Naive thymus-derived CD4-positive, alpha-beta T cell (primary cell): Measurements from ENCODE around the gene ZBP1. TPM values are rescaled to one million over a fixed set of nuclear protein-coding genes. Genes with fewer than 3 reads are reported as not detected.

Source experiments
- ATAC-seq: fragments of 150-1000 bp; cut with Tn5 transposase; 2 replicates; pipeline ENCODE4 v1.10.0; 2021; ENCODE audit warnings: mild to moderate bottlenecking, moderate library complexity
- CTCF ChIA-PET: fragments of 350-600 bp; sonication (Branson Sonifier 250); formaldehyde crosslinking; loops from one replicate; lab custom pipeline; 2021; ENCODE audit warnings: antibody characterized with exemption; lab: Charles Lee
- POLR2A ChIA-PET: fragments of 350-600 bp; sonication (Branson Sonifier 250); formaldehyde crosslinking; loops from one replicate; lab custom pipeline; 2021; ENCODE audit warnings: antibody characterized with exemption, inconsistent platforms; lab: Charles Lee
- DNase-seq, 9 donors: peaks; one replicate each; pipeline versions ENCODE4 v3.0.0 to v3.0.0-alpha.2; 2020 to 2022; ENCODE audit warnings: mixed read lengths in 1 of 9
- H3K27ac ChIP-seq: one replicate; pipeline ENCODE4 v1.7.0; 2013; ENCODE audit warnings: mild to moderate bottlenecking, low read depth, low read length, moderate library complexity
- H3K27me3 ChIP-seq, 2 donors: one replicate each; pipeline ENCODE4 v1.7.0; 2013; ENCODE audit warnings: low read length in 2 of 2, mild to moderate bottlenecking in 2 of 2, moderate library complexity in 2 of 2; ENCODE audit not compliant: control insufficient read depth in 2 of 2, insufficient read depth in 2 of 2
- H3K36me3 ChIP-seq, 3 experiments: 1 replicate in 2 of 3; 2 replicates in 1 of 3; pipeline ENCODE4 v1.7.0; 2013; ENCODE audit warnings: low read length in 3 of 3, mild to moderate bottlenecking in 3 of 3, moderate library complexity in 1 of 3; ENCODE audit not compliant: insufficient read depth in 3 of 3, control insufficient read depth in 2 of 3
- H3K4me1 ChIP-seq, 2 donors: one replicate each; pipeline ENCODE4 v1.7.0; 2013; ENCODE audit warnings: low read length in 2 of 2, mild to moderate bottlenecking in 2 of 2, moderate library complexity in 1 of 2; ENCODE audit not compliant: control insufficient read depth in 2 of 2, insufficient read depth in 2 of 2
- H3K4me3 ChIP-seq: 2 replicates; pipeline ENCODE4 v1.7.0; 2013; ENCODE audit warnings: mild to moderate bottlenecking, low read length
- H3K9me3 ChIP-seq, 3 experiments: 1 replicate in 2 of 3; 2 replicates in 1 of 3; pipeline ENCODE4 v1.7.0; 2013; ENCODE audit warnings: low read length in 3 of 3; ENCODE audit not compliant: control insufficient read depth in 2 of 3
- H3K27ac Mint-ChIP-seq, 9 donors: one replicate each; pipeline ENCODE4 v1.8.0; 2020 to 2022; ENCODE audit warnings: mixed read lengths in 9 of 9, mild to moderate bottlenecking in 8 of 9, moderate library complexity in 5 of 9, inconsistent platforms in 2 of 9
- H3K27me3 Mint-ChIP-seq, 5 donors: one replicate each; pipeline ENCODE4 v1.8.0; 2021 to 2022; ENCODE audit warnings: mixed read lengths in 5 of 5, mild to moderate bottlenecking in 1 of 5
- H3K36me3 Mint-ChIP-seq, 5 donors: one replicate each; pipeline ENCODE4 v1.8.0; 2020 to 2022; ENCODE audit warnings: mixed read lengths in 5 of 5, mild to moderate bottlenecking in 3 of 5, inconsistent platforms in 1 of 5
- H3K4me1 Mint-ChIP-seq, 7 donors: one replicate each; pipeline ENCODE4 v1.8.0; 2020 to 2022; ENCODE audit warnings: mixed read lengths in 7 of 7, mild to moderate bottlenecking in 3 of 7, inconsistent platforms in 1 of 7
- H3K4me3 Mint-ChIP-seq, 10 donors: one replicate each; pipeline ENCODE4 v1.8.0; 2020 to 2022; ENCODE audit warnings: mild to moderate bottlenecking in 10 of 10, mixed read lengths in 10 of 10, moderate library complexity in 6 of 10, inconsistent platforms in 2 of 10
- H3K9me3 Mint-ChIP-seq, 11 donors: one replicate each; pipeline ENCODE4 v1.8.0; 2020 to 2022; ENCODE audit warnings: mixed read lengths in 11 of 11, mild to moderate bottlenecking in 4 of 11, inconsistent platforms in 1 of 11, moderate library complexity in 1 of 11
- intact Hi-C, 2 donors: fragments of 100-400 bp; cut with micrococcal nuclease; formaldehyde crosslinking; loops; one replicate each; pipeline ENCODE4 v1.15.1; 2023
- polyA plus RNA-seq, 2 donors: library from polyadenylated mRNA; unstranded; fragments of 300-500 nt; fragmentation: Illumina TruSeq; gene quantifications; one replicate each; pipeline ENCODE4 v1.2.3, GENCODE V29; 2021
- total RNA-seq, 6 experiments: library from RNA in 5 of 6; stranded (reverse) in 5 of 6; gene quantifications; 1 replicate in 5 of 6; 2 replicates in 1 of 6; pipeline ENCODE4 v1.2.3 and lab custom pipeline; 2021 to 2026

ZBP1 gene, protein sequence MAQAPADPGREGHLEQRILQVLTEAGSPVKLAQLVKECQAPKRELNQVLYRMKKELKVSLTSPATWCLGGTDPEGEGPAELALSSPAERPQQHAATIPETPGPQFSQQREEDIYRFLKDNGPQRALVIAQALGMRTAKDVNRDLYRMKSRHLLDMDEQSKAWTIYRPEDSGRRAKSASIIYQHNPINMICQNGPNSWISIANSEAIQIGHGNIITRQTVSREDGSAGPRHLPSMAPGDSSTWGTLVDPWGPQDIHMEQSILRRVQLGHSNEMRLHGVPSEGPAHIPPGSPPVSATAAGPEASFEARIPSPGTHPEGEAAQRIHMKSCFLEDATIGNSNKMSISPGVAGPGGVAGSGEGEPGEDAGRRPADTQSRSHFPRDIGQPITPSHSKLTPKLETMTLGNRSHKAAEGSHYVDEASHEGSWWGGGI
- total RNA-seq, result 10 to 100 TPM in 4 of 5 experiments, 1 to 10 TPM in 1; 9.4 to 27.9 (median 14.2) TPM
- 1 to 10 TPM; 5.9 to 7.2 TPM for polyA plus RNA-seq
- total RNA-seq (lab: John Stamatoyannopoulos, UW), result 19.2 reads per million, percentile 49 among the genes with 10 or more reads in this experiment

DNA sequence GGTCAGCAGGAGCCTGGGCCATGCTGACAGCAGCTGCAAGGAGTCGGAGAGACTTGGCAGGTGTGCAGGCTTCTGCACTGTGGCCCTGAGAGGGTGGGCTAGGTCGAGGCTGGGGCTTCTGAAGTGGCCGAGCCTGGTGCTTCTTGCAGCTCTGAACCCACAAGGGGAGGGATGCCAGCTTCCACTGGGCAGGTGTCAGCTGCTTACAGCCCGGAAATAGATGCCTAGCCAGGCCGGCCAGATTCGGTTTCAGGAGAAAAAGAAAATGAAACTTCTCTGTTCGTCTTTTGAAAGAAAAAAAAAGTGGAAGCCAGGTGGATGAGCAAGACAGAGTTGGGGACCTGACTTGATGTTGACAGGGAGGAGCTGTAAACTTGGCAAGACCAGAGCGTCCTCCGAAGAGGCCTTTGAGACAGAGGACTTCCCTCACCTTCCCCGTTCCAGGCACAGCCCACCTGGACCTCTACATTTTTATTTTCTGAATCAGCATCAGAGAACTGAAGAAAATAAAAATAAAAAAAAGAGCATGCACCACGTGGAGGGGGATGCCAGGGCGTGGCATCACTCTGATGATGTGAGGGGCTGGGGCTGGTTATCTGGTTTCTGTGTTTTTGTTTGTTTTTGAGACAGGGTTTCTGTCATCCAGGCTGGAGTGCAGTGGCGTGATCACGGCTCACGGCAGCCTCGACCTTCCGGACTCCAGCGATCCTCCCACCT lies at the start of gene ZBP1:
Gene ZBP1 (minus strand): TSS at position 153 of the 717 bp plus-strand sequence. CDS start 131 bp downstream, at position 22.
- Mint-ChIP-seq H3K27me3 (peaks cover 0 to 25% (median 0%) of the 10 kb centered on the region in 5 donors), H3K27ac (peak within 1 kb of the TSS; percentile 95 to 99 (median 97)), H3K4me1 (peaks cover 42 to 89% (median 68%) of the 10 kb centered on the region in 7 donors), H3K9me3 (peaks cover 3 to 14% (median 5%) of the 10 kb centered on the region in 11 donors), H3K36me3 (peaks cover 5 to 23% (median 18%) of the 10 kb centered on the region in 5 donors), H3K4me3 (peak within 1 kb of the TSS; percentile 80 to 95 (median 88))
- intact Hi-C loops, result loop anchor here (1.0 to 10.0 kb wide), 6 partner anchors 14 to 1274 kb away; no protein-coding TSS in a partner anchor
- DNase-seq (peak in 8 of 9 donors; percentile 41 to 64 (median 59)), ATAC-seq (peak; percentile 49)
- ChIA-PET POLR2A (interaction anchor here (0.7 to 8.2 kb wide), 13 partner anchors 9 to 1269 kb away, joined by 3 to 175 read pairs (median 6); partner anchors contain the start of genes PMEPA1 and RBM38), CTCF (interaction anchor here (0.6 to 4.7 kb wide), 11 partner anchors 9 to 843 kb away, joined by 3 to 44 read pairs (median 5); no protein-coding TSS in a partner anchor)
- peaks cover 3 to 14% (median 7%) of the 10 kb centered on the region in 3 experiments for H3K36me3 ChIP-seq
- no peaks in the 10 kb centered on the region for H3K27me3 ChIP-seq
- H3K4me3 ChIP-seq, result peak within 1 kb of the TSS; percentile 73
- H3K4me1 ChIP-seq, result peaks cover 57 to 68% of the 10 kb centered on the region in 2 donors
- H3K9me3 ChIP-seq, result peaks cover 0 to 10% (median 7%) of the 10 kb centered on the region in 3 experiments
- peak within 1 kb of the TSS; percentile 72 for H3K27ac ChIP-seq

DNA sequence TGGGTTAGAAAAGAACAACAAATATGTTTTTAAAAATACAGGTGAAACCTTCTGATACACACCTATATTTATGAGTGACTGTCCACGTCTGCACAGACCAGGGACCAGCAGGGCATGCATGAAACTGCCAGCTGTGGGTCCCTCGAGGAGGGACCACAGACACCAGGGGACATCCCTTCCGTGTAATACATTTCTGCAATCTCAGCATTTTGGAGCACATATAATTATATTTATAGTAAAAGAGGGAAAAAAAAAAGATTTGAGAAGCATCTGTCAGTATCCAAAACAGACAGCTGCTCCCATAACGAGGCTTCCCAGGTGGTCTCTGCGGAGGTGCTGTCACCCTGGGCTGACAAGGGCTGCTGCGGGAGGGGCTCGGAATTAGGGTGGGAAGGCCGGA lies 49.4 kb upstream of the ZBP1 start:
- H3K4me1 Mint-ChIP-seq, result peaks cover 0 to 11% (median 6%) of the 10 kb centered on the region in 7 donors
- DNase-seq, result no peak
- no peak overlapping the region for H3K4me3 Mint-ChIP-seq
- H3K4me1 ChIP-seq, result no peaks in the 10 kb centered on the region
- POLR2A ChIA-PET, result interaction anchor here (0.6 kb wide), 1 partner anchor 12 kb away, joined by 3 read pairs; no protein-coding TSS in a partner anchor
- no peak overlapping the region for H3K27ac Mint-ChIP-seq
- no peaks in the 10 kb centered on the region for H3K9me3 ChIP-seq
- CTCF ChIA-PET, result interaction anchor here (1.5 kb wide), 1 partner anchor 47 kb away, joined by 7 read pairs; no protein-coding TSS in a partner anchor
- H3K27me3 Mint-ChIP-seq, result peaks cover 0 to 4% (median 0%) of the 10 kb centered on the region in 5 donors
- no peaks in the 10 kb centered on the region for H3K9me3 Mint-ChIP-seq
- H3K36me3 ChIP-seq, result no peaks in the 10 kb centered on the region
- H3K4me3 ChIP-seq, result no peak overlapping the region
- no peaks in the 10 kb centered on the region for H3K27me3 ChIP-seq
- H3K27ac ChIP-seq, result no peak overlapping the region
- intact Hi-C loops, result no loop called here
- ATAC-seq, result no peak
- H3K36me3 Mint-ChIP-seq, result no peaks in the 10 kb centered on the region

DNA sequence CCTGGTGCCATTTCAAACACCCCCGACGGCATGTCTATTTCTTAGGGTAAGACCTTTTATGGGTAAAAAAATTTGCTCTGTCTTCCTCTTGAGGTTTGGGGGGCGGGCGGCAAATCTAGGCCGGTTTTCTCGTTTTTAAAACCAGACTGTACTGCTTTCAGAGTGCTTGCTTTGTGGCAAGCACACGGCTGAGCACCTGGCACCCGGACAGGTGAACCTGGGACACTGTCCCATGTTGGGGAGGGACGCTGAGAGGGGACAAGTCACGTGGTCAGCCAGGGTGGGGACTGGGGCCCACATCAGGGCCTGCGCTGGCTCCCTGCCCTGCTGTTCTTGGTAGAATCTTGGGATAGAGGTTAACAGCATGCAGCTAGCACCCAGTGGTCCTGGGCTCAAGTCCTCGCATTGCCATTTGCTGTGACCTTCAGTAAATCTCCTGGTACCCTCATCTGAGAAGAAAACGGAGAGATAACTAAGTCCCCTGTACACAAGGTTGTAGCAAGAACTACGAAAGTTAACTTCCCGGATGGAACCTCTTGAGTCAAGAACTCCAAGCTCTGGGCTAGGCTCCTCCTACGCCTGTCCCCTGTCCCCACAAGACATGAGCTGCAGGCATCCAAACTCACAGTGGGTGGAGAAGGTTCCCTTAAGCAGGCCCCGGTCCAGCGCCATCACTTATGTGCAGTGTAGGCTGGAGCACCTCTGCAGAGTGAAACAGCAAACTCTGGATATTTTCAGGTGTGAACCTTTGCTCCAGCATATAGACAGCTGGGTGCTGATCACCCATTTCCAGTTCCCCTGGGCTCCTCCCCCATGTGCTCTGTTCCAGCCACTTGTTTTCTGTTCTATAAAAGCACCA lies 47.9 kb upstream of the ZBP1 start:
- H3K9me3 ChIP-seq, result no peaks in the 10 kb centered on the region
- H3K4me3 ChIP-seq, result no peak overlapping the region
- no peak overlapping the region for H3K4me3 Mint-ChIP-seq
- no peak for ATAC-seq
- no peaks in the 10 kb centered on the region for H3K36me3 ChIP-seq
- CTCF ChIA-PET, result interaction anchor here (1.5 kb wide), 1 partner anchor 46 kb away, joined by 7 read pairs; no protein-coding TSS in a partner anchor
- POLR2A ChIA-PET, result no interaction called here
- H3K4me1 Mint-ChIP-seq, result peaks cover 0 to 11% (median 6%) of the 10 kb centered on the region in 7 donors
- no peaks in the 10 kb centered on the region for H3K4me1 ChIP-seq
- intact Hi-C loops, result no loop called here
- no peak overlapping the region for H3K27ac Mint-ChIP-seq
- no peak for DNase-seq
- no peaks in the 10 kb centered on the region for H3K9me3 Mint-ChIP-seq
- H3K27me3 ChIP-seq, result no peaks in the 10 kb centered on the region
- no peak overlapping the region for H3K27ac ChIP-seq
- H3K27me3 Mint-ChIP-seq, result peaks cover 0 to 4% (median 0%) of the 10 kb centered on the region in 5 donors
- H3K36me3 Mint-ChIP-seq, result no peaks in the 10 kb centered on the region

DNA sequence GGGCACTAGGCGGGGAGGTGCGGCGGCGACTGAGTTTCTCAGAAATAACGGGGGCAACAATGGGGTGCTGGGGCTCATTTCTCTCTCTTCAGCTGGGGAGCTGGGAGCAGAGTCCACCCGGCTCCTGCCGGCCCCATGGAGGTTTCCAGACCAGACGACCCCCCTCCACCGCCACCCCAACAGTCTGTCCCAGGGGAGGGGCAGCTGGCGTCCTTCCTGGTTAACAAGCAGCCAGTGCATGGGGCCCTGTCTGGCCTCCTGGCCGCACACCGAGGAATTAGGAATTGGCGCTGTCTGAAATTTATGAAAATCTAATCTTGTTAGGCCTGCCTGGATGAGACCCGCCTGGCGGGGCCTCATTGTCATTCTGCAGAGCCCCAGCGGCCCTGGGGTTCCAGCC lies 47.2 kb upstream of the ZBP1 start:
- Histone ChIP-seq H3K4me1 (no peaks in the 10 kb centered on the region), H3K9me3 (no peaks in the 10 kb centered on the region), H3K27ac (no peak overlapping the region), H3K27me3 (no peaks in the 10 kb centered on the region), H3K4me3 (no peak overlapping the region), H3K36me3 (no peaks in the 10 kb centered on the region)
- peaks cover 0 to 4% (median 0%) of the 10 kb centered on the region in 5 donors for H3K27me3 Mint-ChIP-seq
- DNase-seq, result no peak
- no peak overlapping the region for H3K4me3 Mint-ChIP-seq
- intact Hi-C loops, result no loop called here
- H3K4me1 Mint-ChIP-seq, result peaks cover 0 to 9% (median 5%) of the 10 kb centered on the region in 7 donors
- H3K9me3 Mint-ChIP-seq, result no peaks in the 10 kb centered on the region
- ChIA-PET POLR2A (no interaction called here), CTCF (interaction anchor here (0.7 kb wide), 1 partner anchor 13 kb away, joined by 4 read pairs; no protein-coding TSS in a partner anchor)
- no peaks in the 10 kb centered on the region for H3K36me3 Mint-ChIP-seq
- no peak for ATAC-seq
- H3K27ac Mint-ChIP-seq, result no peak overlapping the region

DNA sequence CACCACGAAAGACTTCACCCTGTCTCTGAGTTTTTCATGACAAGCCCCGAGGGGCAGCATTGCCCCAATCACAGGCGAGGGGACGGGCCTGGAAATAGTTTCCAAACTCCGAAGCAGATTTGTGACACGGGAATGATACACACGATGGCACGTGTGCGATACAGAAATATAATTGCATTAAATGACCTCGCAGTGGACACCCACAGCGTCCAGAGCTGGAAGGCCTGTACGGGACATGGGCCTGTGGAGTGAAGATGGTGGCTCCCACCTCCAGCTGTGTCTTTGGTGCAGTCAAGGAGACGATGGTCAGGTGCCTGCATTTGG lies 46.6 kb upstream of the ZBP1 start:
- Histone ChIP-seq H3K27ac (no peak overlapping the region), H3K27me3 (no peaks in the 10 kb centered on the region), H3K4me1 (no peaks in the 10 kb centered on the region), H3K4me3 (no peak overlapping the region), H3K36me3 (no peaks in the 10 kb centered on the region), H3K9me3 (no peaks in the 10 kb centered on the region)
- no peaks in the 10 kb centered on the region for H3K9me3 Mint-ChIP-seq
- POLR2A ChIA-PET, result no interaction called here
- H3K27me3 Mint-ChIP-seq, result peaks cover 0 to 4% (median 0%) of the 10 kb centered on the region in 5 donors
- peaks cover 0 to 5% (median 2%) of the 10 kb centered on the region in 7 donors for H3K4me1 Mint-ChIP-seq
- no peak overlapping the region for H3K27ac Mint-ChIP-seq
- CTCF ChIA-PET, result interaction anchor here (0.7 kb wide), 1 partner anchor 12 kb away, joined by 4 read pairs; no protein-coding TSS in a partner anchor
- intact Hi-C loops, result no loop called here
- H3K4me3 Mint-ChIP-seq, result no peak overlapping the region
- ATAC-seq (no peak), DNase-seq (no peak)
- H3K36me3 Mint-ChIP-seq, result no peaks in the 10 kb centered on the region
